ENCODE measurements around the gene ANO9.

ANO9 gene

GRCh38 chr11:380996-381395 is 60.8 kb downstream of the ANO9 start:
- no peak overlapping the region for H3K4me3 ChIP-seq (ENCODE audit: low read depth, low read length)
- no peak for TF ChIP-seq CTCF (IDR thresholded peaks at IDR 0.05; ENCODE audit: control insufficient read depth, extremely low read depth, insufficient read depth)
- no peak for DNase-seq (ENCODE audit: low read depth)

- H3K4me3 ChIP-seq (ENCODE audit: low read depth, low read length), result no peak overlapping the region
- TF ChIP-seq CTCF (IDR thresholded peaks at IDR 0.05; ENCODE audit: control insufficient read depth, extremely low read depth, insufficient read depth), result no peak
- no peak for DNase-seq (ENCODE audit: low read depth)
Observed at GRCh38 chr11:380491-380890, 61.3 kb downstream of the ANO9 start.

- TF ChIP-seq CTCF (IDR thresholded peaks at IDR 0.05; ENCODE audit: control insufficient read depth, extremely low read depth, insufficient read depth), result no peak
- no peak overlapping the region for H3K4me3 ChIP-seq (ENCODE audit: low read depth, low read length)
- no peak for DNase-seq (ENCODE audit: low read depth)
Observed at GRCh38 chr11:380095-380480, 61.7 kb downstream of the ANO9 start.

GRCh38 chr11:379205-380094 is 62.4 kb downstream of the ANO9 start:
- TF ChIP-seq CTCF (IDR thresholded peaks at IDR 0.05; ENCODE audit: control insufficient read depth, extremely low read depth, insufficient read depth), result no peak
- DNase-seq (ENCODE audit: low read depth), result no peak
- H3K4me3 ChIP-seq (ENCODE audit: low read depth, low read length), result no peak overlapping the region

- no peak overlapping the region for H3K4me3 ChIP-seq (ENCODE audit: low read depth, low read length)
- TF ChIP-seq CTCF (IDR thresholded peaks at IDR 0.05; ENCODE audit: control insufficient read depth, extremely low read depth, insufficient read depth), result no peak
- DNase-seq (ENCODE audit: low read depth), result no peak
Observed at GRCh38 chr11:377883-378500, 63.8 kb downstream of the ANO9 start.

- H3K4me3 ChIP-seq (ENCODE audit: low read depth, low read length), result no peak overlapping the region
- no peak for TF ChIP-seq CTCF (IDR thresholded peaks at IDR 0.05; ENCODE audit: control insufficient read depth, extremely low read depth, insufficient read depth)
- DNase-seq (ENCODE audit: low read depth), result no peak
Observed at GRCh38 chr11:377174-377865, 64.5 kb downstream of the ANO9 start.
